ENCODE results near the gene TUBG1. TPM values are rescaled to one million over a fixed set of nuclear protein-coding genes. Genes with fewer than 3 reads are reported as not detected.

Gene TUBG1
- total and polyA plus RNA-seq, 9 of the 15 experiments (the other 6 are each of a cell fraction or from before 2014, with no cell fraction given): 33.1 to 147 (median 66.0) TPM

DNA sequence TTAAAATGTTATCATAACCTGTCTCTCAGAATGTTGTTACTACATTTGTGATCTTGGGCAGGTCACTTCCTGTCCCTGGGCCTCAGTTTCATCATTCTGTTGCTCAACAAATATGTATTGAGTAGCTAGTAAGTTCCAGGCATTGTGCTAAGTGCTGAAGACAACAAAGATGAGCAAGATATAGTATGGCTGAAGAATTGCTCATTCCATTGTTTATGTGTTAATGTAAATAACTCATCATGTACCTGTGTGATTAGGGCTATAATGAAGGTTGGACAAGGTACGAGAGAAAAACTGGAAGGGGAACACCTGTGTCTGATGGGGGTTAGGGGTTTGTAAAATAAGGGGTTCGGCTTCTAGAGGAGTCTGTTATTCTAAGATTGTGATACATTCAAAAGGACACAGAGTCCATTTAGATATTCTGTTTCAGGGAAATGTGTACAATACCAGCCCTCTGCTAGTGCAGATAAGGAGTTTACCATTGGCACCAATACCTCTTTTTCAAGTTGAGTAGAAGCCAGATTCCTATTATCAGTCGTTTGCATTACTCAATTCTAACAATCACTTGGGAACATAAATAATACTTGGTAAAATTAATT lies 20.0 kb downstream of the TUBG1 start (continued):
- TF ChIP-seq, protein P1, sequence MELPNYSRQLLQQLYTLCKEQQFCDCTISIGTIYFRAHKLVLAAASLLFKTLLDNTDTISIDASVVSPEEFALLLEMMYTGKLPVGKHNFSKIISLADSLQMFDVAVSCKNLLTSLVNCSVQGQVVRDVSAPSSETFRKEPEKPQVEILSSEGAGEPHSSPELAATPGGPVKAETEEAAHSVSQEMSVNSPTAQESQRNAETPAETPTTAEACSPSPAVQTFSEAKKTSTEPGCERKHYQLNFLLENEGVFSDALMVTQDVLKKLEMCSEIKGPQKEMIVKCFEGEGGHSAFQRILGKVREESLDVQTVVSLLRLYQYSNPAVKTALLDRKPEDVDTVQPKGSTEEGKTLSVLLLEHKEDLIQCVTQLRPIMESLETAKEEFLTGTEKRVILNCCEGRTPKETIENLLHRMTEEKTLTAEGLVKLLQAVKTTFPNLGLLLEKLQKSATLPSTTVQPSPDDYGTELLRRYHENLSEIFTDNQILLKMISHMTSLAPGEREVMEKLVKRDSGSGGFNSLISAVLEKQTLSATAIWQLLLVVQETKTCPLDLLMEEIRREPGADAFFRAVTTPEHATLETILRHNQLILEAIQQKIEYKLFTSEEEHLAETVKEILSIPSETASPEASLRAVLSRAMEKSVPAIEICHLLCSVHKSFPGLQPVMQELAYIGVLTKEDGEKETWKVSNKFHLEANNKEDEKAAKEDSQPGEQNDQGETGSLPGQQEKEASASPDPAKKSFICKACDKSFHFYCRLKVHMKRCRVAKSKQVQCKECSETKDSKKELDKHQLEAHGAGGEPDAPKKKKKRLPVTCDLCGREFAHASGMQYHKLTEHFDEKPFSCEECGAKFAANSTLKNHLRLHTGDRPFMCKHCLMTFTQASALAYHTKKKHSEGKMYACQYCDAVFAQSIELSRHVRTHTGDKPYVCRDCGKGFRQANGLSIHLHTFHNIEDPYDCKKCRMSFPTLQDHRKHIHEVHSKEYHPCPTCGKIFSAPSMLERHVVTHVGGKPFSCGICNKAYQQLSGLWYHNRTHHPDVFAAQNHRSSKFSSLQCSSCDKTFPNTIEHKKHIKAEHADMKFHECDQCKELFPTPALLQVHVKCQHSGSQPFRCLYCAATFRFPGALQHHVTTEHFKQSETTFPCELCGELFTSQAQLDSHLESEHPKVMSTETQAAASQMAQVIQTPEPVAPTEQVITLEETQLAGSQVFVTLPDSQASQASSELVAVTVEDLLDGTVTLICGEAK (IDR thresholded peaks at IDR 0.05): no peak
- TF ChIP-seq, protein P1 (CRISPR knock-in tag; IDR thresholded peaks at IDR 0.05): no peak
- TF ChIP-seq RFX7 (CRISPR knock-in tag; IDR thresholded peaks at IDR 0.05) (no peak), MCM7 (IDR thresholded peaks at IDR 0.05) (no peak), SFPQ (IDR thresholded peaks at IDR 0.05; ENCODE audit: low read depth, low read length) (no peak), ETV5 (CRISPR knock-in tag; IDR thresholded peaks at IDR 0.05; ENCODE audit: low read depth) (no peak), TSC22D4 (tag; IDR thresholded peaks at IDR 0.05) (no peak), EZH2 (IDR thresholded peaks at IDR 0.05; ENCODE audit: borderline replicate concordance, low read depth, low read length) (no peak), MCM2 (IDR thresholded peaks at IDR 0.05; ENCODE audit: low read depth) (no peak), ATF6 (CRISPR knock-in tag; IDR thresholded peaks at IDR 0.05) (no peak), RUNX1 (IDR thresholded peaks at IDR 0.05; ENCODE audit: low read depth) (no peak), ZNF324 (CRISPR knock-in tag; IDR thresholded peaks at IDR 0.05) (no peak), PURB (CRISPR knock-in tag; IDR thresholded peaks at IDR 0.05; ENCODE audit: low read depth) (no peak)
